HG03575 (cell line): Measurements from ENCODE around the gene LEUTX.

Source experiments
- ATAC-seq: cut with Tn5 transposase; IDR thresholded peaks from one replicate; pipeline ENCODE4 v1.9.1; 2021; ENCODE audit not compliant: unreplicated experiment, insufficient number of reproducible peaks, low FRiP score; ENCODE audit errors: extremely low read depth

The LEUTX gene

GRCh38 chr19:39816287-39817048 is 37.8 kb downstream of the LEUTX start:
- ATAC-seq: no peak

- no peak for ATAC-seq
These were observed 39.4 kb downstream of the LEUTX start for GRCh38 chr19:39817888-39818561.

- no peak for ATAC-seq
These were observed 40.0 kb downstream of the LEUTX start for GRCh38 chr19:39818626-39819097.

GRCh38 chr19:39819786-39820185 is 41.1 kb downstream of the LEUTX start:
- no peak for ATAC-seq

GRCh38 chr19:39820696-39821095 is 42.0 kb downstream of the LEUTX start:
- ATAC-seq: no peak

GRCh38 chr19:39823686-39824085 is 45.0 kb downstream of the LEUTX start:
- ATAC-seq: no peak

GRCh38 chr19:39824143-39825092 is 45.8 kb downstream of the LEUTX start:
- ATAC-seq: peak; percentile 51

GRCh38 chr19:39825093-39825463 is 46.4 kb downstream of the LEUTX start:
- ATAC-seq: no peak

- ATAC-seq: no peak
These were observed 47.0 kb downstream of the LEUTX start for GRCh38 chr19:39825531-39826076.

GRCh38 chr19:39826311-39826945 is 47.8 kb downstream of the LEUTX start:
- no peak for ATAC-seq

- ATAC-seq: no peak
These were observed 48.6 kb downstream of the LEUTX start for GRCh38 chr19:39827216-39827615.

GRCh38 chr19:39828015-39828653 is 49.5 kb downstream of the LEUTX start:
- no peak for ATAC-seq

GRCh38 chr19:39828654-39829032 is 50.0 kb downstream of the LEUTX start:
- ATAC-seq: no peak

GRCh38 chr19:39829702-39830275 is 51.1 kb downstream of the LEUTX start:
- no peak for ATAC-seq

GRCh38 chr19:39830406-39830805 is 51.8 kb downstream of the LEUTX start:
- ATAC-seq: no peak

GRCh38 chr19:39830847-39831246 is 52.2 kb downstream of the LEUTX start:
- ATAC-seq: no peak

- ATAC-seq: no peak
These were observed 53.0 kb downstream of the LEUTX start for GRCh38 chr19:39831679-39832078.
